Measurements from ENCODE around the gene AADACL2. TPM values are rescaled to one million over a fixed set of nuclear protein-coding genes. Genes with fewer than 3 reads are reported as not detected.

AADACL2 gene
- total and polyA plus RNA-seq, 2 of the 4 experiments (the other 2 are of a cell fraction): not detected

GRCh38 chr3:151795276-151795675 is 61.5 kb downstream of the AADACL2 start:
- no peaks in the 10 kb centered on the region for H3K36me3 ChIP-seq (ENCODE audit: control insufficient read depth, insufficient read depth, low read length)
- peak; percentile 81 for DNase-seq
- no peaks in the 10 kb centered on the region for H3K9me1 ChIP-seq (ENCODE audit: insufficient read depth, low read length)
- no peak overlapping the region for H4K91ac ChIP-seq (ENCODE audit: insufficient read depth, low read depth, low read length)
- H3K23ac ChIP-seq (ENCODE audit: low read depth, low read length): no peak overlapping the region
- no CpG with 5 or more reads among the region's 4 CpGs for WGBS, 2 experiments (ENCODE audit: extremely low coverage in 2 of 2, insufficient read length in 1 of 2)
- ChIA-PET POLR2A (ENCODE audit: unreplicated experiment) (no interaction called here), CTCF (no interaction called here)
- H3K4ac ChIP-seq (ENCODE audit: low read depth, low read length): no peak overlapping the region
- H2BK20ac ChIP-seq (ENCODE audit: low read depth, low read length): no peak overlapping the region
- intact Hi-C loops (cut with micrococcal nuclease): no loop called here
- H3K27me3 ChIP-seq (ENCODE audit: control insufficient read depth, insufficient read depth, low read length): no peaks in the 10 kb centered on the region
- H4K20me1 ChIP-seq (ENCODE audit: insufficient read depth, low read length): no peaks in the 10 kb centered on the region
- no peak overlapping the region for H2AFZ ChIP-seq (replicated peaks; ENCODE audit: low read length, poor library complexity)
- H3K4me3 ChIP-seq (ENCODE audit: insufficient read depth, low read depth, low read length): no peak overlapping the region
- no peak overlapping the region for H3K4me2 ChIP-seq (ENCODE audit: low read depth, low read length)
- no peaks in the 10 kb centered on the region for H3K9me3 ChIP-seq (ENCODE audit: control insufficient read depth, insufficient read depth, low read length)
- no peak overlapping the region for H3K18ac ChIP-seq (ENCODE audit: low read depth, low read length)
- no peak overlapping the region for H3K27ac ChIP-seq (ENCODE audit: insufficient read depth, low read length)
- no peak overlapping the region for H2AK9ac ChIP-seq (replicated peaks; ENCODE audit: low read depth, low read length, poor library complexity)
- in situ Hi-C loops (cut with MboI; ENCODE audit: low sequenced_read_pairs): no loop called here
- H3K56ac ChIP-seq (ENCODE audit: extremely low read depth, insufficient read depth, low read length): no peak overlapping the region
- no peaks in the 10 kb centered on the region for H3K79me1 ChIP-seq (ENCODE audit: low read depth in 1 of 2, low read length in 2 of 2)
- no peak overlapping the region for H4K8ac ChIP-seq (ENCODE audit: low read depth in 2 of 2, low read length in 2 of 2)
- BruUV-seq (replicated peaks): no TSS peak
- dilution Hi-C loops (cut with HindIII; ENCODE audit: low sequenced_read_pairs, unreplicated experiment): no loop called here
- no peak overlapping the region for H2BK15ac ChIP-seq (ENCODE audit: low read depth, low read length)
- H2AK5ac ChIP-seq (ENCODE audit: low read depth, low read length): no peak overlapping the region
- TF ChIP-seq FOS (IDR thresholded peaks at IDR 0.05; ENCODE audit: low read depth, low read length) (no peak), BHLHE40 (IDR thresholded peaks at IDR 0.05; ENCODE audit: low read depth, low read length) (no peak), MAFK (IDR thresholded peaks at IDR 0.05; ENCODE audit: low read depth, low read length) (no peak), RFX5 (IDR thresholded peaks at IDR 0.05; ENCODE audit: low read depth, low read length) (no peak), MAZ (IDR thresholded peaks at IDR 0.05; ENCODE audit: borderline replicate concordance, low read depth, low read length) (no peak), ELK1 (IDR thresholded peaks at IDR 0.05; ENCODE audit: borderline replicate concordance, low read depth, low read length) (no peak), NFE2L2 (IDR thresholded peaks at IDR 0.05; ENCODE audit: low read depth, low read length) (no peak), RAD21 (IDR thresholded peaks at IDR 0.05; ENCODE audit: low read length) (no peak), CEBPB (IDR thresholded peaks at IDR 0.05; ENCODE audit: low read depth, low read length) (no peak), CTCF (conservative IDR thresholded peaks at IDR 0.05; ENCODE audit: low read depth, low read length) (no peak), CHD1 (IDR thresholded peaks at IDR 0.05; ENCODE audit: low read depth, low read length) (no peak), POLR2A (IDR thresholded peaks at IDR 0.05; ENCODE audit: low read depth, low read length) (no peak)
- TF ChIP-seq, protein P1, sequence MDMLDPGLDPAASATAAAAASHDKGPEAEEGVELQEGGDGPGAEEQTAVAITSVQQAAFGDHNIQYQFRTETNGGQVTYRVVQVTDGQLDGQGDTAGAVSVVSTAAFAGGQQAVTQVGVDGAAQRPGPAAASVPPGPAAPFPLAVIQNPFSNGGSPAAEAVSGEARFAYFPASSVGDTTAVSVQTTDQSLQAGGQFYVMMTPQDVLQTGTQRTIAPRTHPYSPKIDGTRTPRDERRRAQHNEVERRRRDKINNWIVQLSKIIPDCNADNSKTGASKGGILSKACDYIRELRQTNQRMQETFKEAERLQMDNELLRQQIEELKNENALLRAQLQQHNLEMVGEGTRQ (IDR thresholded peaks at IDR 0.05; ENCODE audit: low read depth, low read length): no peak
- ATAC-seq (ENCODE audit: low read depth): peak; percentile 78
- H2BK5ac ChIP-seq (ENCODE audit: low read depth, low read length, poor library complexity, severe bottlenecking): no peak overlapping the region
- no peak overlapping the region for H2BK120ac ChIP-seq (ENCODE audit: low read depth, low read length)
- H3K9ac ChIP-seq (ENCODE audit: low read depth, low read length): no peak overlapping the region
- H3K4me1 ChIP-seq (ENCODE audit: control insufficient read depth, insufficient read depth, low read length): no peaks in the 10 kb centered on the region
- no peak overlapping the region for H3K14ac ChIP-seq (replicated peaks; ENCODE audit: low read depth, low read length)
- H4K5ac ChIP-seq (ENCODE audit: low read depth, low read length): no peak overlapping the region
